Camera-type eye (tissue), 1 donor: Measurements from ENCODE around the gene MYO18A. TPM values are rescaled to one million over a fixed set of nuclear protein-coding genes. Genes with fewer than 3 reads are reported as not detected.

Source experiments
- total RNA-seq: library from RNA; depleted of rRNA; stranded (reverse); fragments of >200 nt; gene quantifications from one replicate; pipeline ENCODE4 v1.2.3, GENCODE V29; 2014

MYO18A gene
- 100 TPM for total RNA-seq

GRCh38 chr17:29180034-29180787 is at the start of gene MYO18A:
Gene MYO18A (minus strand): TSS chr17:29180398. CDS start chr17:29166940, 13,458 bp downstream.

GRCh38 chr17:29042679-29043538 is 137.3 kb downstream of the MYO18A start, which contains the start of gene PIPOX:
Gene PIPOX (plus strand): TSS chr17:29043141. CDS start chr17:29043226, 85 bp downstream.

Other genes starting within 250 kb of the MYO18A start
- gene PHF12, start 228.9 kb downstream of the MYO18A start, total RNA-seq: 50.6 TPM
- 21.8 TPM for gene SEZ6, start 174.4 kb downstream of the MYO18A start, total RNA-seq
- gene PIPOX, start 137.3 kb downstream of the MYO18A start, total RNA-seq: 5.3 TPM
- gene CRYBA1, start 66.5 kb upstream of the MYO18A start, total RNA-seq: 4,794 TPM
- gene NUFIP2, start 113.8 kb upstream of the MYO18A start, total RNA-seq: 68.6 TPM
- gene TAOK1, start 210.0 kb upstream of the MYO18A start, total RNA-seq: 120 TPM